C4-2B (cell line): Measurements from ENCODE around the gene CCDC78.

Experiments
- H3K27ac ChIP-seq: fragments of 450-650 bp; 2 replicates; pipeline ENCODE4 v1.5.1; 2017
- ZFX ChIP-seq: fragments of 450-650 bp; IDR thresholded peaks from 2 replicates; pipeline ENCODE4 v1.6.1; 2017
- TF ChIP-seq, protein P1 (sequence below): fragments of 450-650 bp; conservative IDR thresholded peaks from 2 replicates; pipeline ENCODE4 v1.5.1; 2017; ENCODE audit warnings: mild to moderate bottlenecking

CCDC78 gene

DNA sequence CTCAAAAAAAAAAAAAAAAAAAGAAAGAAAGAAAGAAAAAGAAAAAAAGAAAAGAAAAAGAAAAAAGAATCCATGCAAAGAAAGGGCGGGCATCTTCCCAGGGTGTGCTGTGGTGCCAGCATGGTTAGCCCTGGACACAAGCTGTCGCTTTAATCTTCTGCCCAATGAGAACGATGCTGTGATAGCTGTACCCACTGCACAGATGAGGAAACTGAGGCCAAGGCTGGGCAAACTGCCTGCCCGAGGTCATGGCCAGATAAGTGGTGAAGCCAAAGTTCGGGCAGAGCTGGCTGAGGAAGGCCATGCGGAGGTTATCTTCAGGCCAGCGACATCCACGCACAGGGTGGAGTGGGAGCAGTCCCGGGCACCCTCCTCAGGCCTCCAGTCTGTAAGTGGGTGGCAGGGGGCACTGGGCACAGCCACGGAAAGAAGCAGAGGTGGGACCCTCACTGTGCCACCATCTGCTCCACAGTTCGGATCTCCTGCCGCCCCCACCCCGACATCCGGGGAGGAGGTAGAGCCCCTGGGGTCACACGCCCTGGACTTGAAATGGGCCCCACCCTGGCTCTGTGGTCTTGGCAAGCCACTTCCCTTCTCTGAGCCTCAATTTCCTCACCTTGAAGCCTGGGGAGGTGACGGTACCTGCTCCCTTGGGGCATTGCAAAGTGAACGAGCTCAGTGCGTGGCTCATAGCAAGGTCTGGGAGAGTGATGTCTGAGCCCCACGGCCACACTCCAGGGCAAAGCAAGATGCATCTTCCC, 27.2 kb downstream of the CCDC78 start:
- H3K27ac ChIP-seq, result no peak overlapping the region
- TF ChIP-seq, protein P1, sequence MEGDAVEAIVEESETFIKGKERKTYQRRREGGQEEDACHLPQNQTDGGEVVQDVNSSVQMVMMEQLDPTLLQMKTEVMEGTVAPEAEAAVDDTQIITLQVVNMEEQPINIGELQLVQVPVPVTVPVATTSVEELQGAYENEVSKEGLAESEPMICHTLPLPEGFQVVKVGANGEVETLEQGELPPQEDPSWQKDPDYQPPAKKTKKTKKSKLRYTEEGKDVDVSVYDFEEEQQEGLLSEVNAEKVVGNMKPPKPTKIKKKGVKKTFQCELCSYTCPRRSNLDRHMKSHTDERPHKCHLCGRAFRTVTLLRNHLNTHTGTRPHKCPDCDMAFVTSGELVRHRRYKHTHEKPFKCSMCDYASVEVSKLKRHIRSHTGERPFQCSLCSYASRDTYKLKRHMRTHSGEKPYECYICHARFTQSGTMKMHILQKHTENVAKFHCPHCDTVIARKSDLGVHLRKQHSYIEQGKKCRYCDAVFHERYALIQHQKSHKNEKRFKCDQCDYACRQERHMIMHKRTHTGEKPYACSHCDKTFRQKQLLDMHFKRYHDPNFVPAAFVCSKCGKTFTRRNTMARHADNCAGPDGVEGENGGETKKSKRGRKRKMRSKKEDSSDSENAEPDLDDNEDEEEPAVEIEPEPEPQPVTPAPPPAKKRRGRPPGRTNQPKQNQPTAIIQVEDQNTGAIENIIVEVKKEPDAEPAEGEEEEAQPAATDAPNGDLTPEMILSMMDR, result no peak
- TF ChIP-seq ZFX, result no peak

GRCh38 chr16:695355-696089, 30.7 kb downstream of the CCDC78 start:
- TF ChIP-seq, protein P1, result no peak
- TF ChIP-seq ZFX, result peak; percentile 66; the same call in 1 of the 2 replicates
- H3K27ac ChIP-seq, result peak overlapping the region; percentile 94

GRCh38 chr16:694863-695354, 31.3 kb downstream of the CCDC78 start:
- TF ChIP-seq, protein P1, result no peak
- no peak for TF ChIP-seq ZFX
- H3K27ac ChIP-seq, result peak overlapping the region; percentile 94

- H3K27ac ChIP-seq, result peak overlapping the region; percentile 94; the same call in 1 of the 2 replicates
- TF ChIP-seq, protein P1, result no peak
- TF ChIP-seq ZFX, result no peak
Measured at GRCh38 chr16:694187-694862, 31.9 kb downstream of the CCDC78 start.

GRCh38 chr16:693766-694165, 32.5 kb downstream of the CCDC78 start:
- TF ChIP-seq ZFX, result no peak
- TF ChIP-seq, protein P1, result no peak
- H3K27ac ChIP-seq, result no peak overlapping the region

DNA sequence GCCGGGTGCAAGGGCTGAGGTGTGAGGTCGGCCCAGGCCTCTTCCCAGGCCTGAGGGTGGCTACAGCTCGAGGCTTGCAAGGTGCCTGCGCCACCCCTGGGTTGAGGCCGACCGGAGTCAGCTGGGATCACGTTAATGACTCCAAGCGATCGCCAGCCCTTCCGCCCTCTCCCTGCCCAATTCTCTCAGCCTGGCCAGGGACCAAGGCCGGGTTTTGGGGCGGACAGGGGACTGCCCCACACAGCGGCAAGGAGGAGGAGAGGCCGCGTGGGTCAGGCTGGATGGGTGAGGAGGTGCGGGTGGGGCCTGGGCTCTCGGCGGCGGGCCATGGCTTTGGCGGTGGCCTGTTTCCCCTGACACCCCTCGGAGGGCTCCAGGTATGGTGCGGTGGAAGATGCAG, 32.9 kb downstream of the CCDC78 start:
- TF ChIP-seq, protein P1, result no peak
- no peak for TF ChIP-seq ZFX
- no peak overlapping the region for H3K27ac ChIP-seq
